HEK293 (cell line): Measurements from ENCODE around the gene AFDN.

Experiments
- CTCF ChIA-PET: fragments of 350-600 bp; formaldehyde crosslinking; extraction: SDS; loops from one replicate; lab custom pipeline; 2021; ENCODE audit warnings: antibody characterized with exemption; lab: Yijun Ruan, JAX
- POLR2A ChIA-PET: fragments of 300-600 bp; formaldehyde crosslinking; extraction: SDS; loops from one replicate; lab custom pipeline; 2020; ENCODE audit warnings: antibody characterized with exemption, inconsistent platforms; lab: Yijun Ruan, JAX
- H3K27ac ChIP-seq: fragments of 200-500 bp; sonication (Bioruptor generic); 2 replicates; pipeline ENCODE4 v1.5.1; 2014; ENCODE audit warnings: low read depth, low read length, control low read depth, inconsistent platforms; ENCODE audit errors: extremely low read depth
- H3K36me3 ChIP-seq, 2 experiments: fragments of 200-500 bp in 1 of 2; sonication (Bioruptor generic) in 1 of 2; 1 replicate in 1 of 2; 2 replicates in 1 of 2; pipeline ENCODE4 v1.5.1; 2014 to 2017; ENCODE audit warnings: inconsistent platforms in 2 of 2, low read length in 2 of 2; ENCODE audit not compliant: control insufficient read depth in 2 of 2, insufficient read depth in 1 of 2
- H3K4me1 ChIP-seq: fragments of 200-500 bp; sonication (Bioruptor generic); 2 replicates; pipeline ENCODE4 v1.5.1; 2014; ENCODE audit warnings: mild to moderate bottlenecking, low read length, inconsistent platforms; ENCODE audit not compliant: control insufficient read depth, insufficient read depth
- H3K4me3 ChIP-seq: 2 replicates; pipeline ENCODE4 v1.5.1; 2011; ENCODE audit warnings: low read depth, mild to moderate bottlenecking, control low read depth, low read length, moderate library complexity
- H3K9me3 ChIP-seq: fragments of 200-500 bp; sonication (Bioruptor generic); 2 replicates; pipeline ENCODE4 v1.5.1; 2014; ENCODE audit warnings: low read depth, low read length, inconsistent platforms; ENCODE audit not compliant: control insufficient read depth, insufficient read depth
- GFI1B ChIP-seq: fragments of 450-650 bp; formaldehyde crosslinking; IDR thresholded peaks from 2 replicates; pipeline ENCODE4 v1.5.1; 2016; ENCODE audit warnings: missing biosample characterization, missing genetic modification characterization
- YY1 ChIP-seq: fragments of 450-650 bp; formaldehyde crosslinking; IDR thresholded peaks from 2 replicates; pipeline ENCODE4 v1.5.1; 2018; ENCODE audit warnings: missing biosample characterization, missing genetic modification characterization
- ZBTB17 ChIP-seq: fragments of 450-650 bp; formaldehyde crosslinking; IDR thresholded peaks from 2 replicates; pipeline ENCODE4 v1.5.1; 2016; ENCODE audit warnings: missing biosample characterization, missing genetic modification characterization
- ZBTB6 ChIP-seq: fragments of 450-650 bp; formaldehyde crosslinking; IDR thresholded peaks from 2 replicates; pipeline ENCODE4 v1.5.1; 2017; ENCODE audit warnings: missing biosample characterization, missing genetic modification characterization
- ZBTB7A ChIP-seq: fragments of 450-650 bp; formaldehyde crosslinking; IDR thresholded peaks from 2 replicates; pipeline ENCODE4 v1.5.1; 2016; ENCODE audit warnings: low read depth, missing biosample characterization, missing genetic modification characterization
- ZNF155 ChIP-seq: fragments of 450-650 bp; formaldehyde crosslinking; IDR thresholded peaks from 2 replicates; pipeline ENCODE4 v1.5.1; 2016; ENCODE audit warnings: missing biosample characterization, missing genetic modification characterization
- ZNF37A ChIP-seq: fragments of 450-650 bp; IDR thresholded peaks from 2 replicates; pipeline ENCODE4 v1.5.1; 2018; ENCODE audit warnings: missing biosample characterization, missing genetic modification characterization
- ZNF449 ChIP-seq: fragments of 450-650 bp; formaldehyde crosslinking; IDR thresholded peaks from 2 replicates; pipeline ENCODE4 v1.5.1; 2017; ENCODE audit warnings: missing biosample characterization, mild to moderate bottlenecking, missing genetic modification characterization, moderate library complexity
- ZNF501 ChIP-seq: fragments of 450-650 bp; formaldehyde crosslinking; IDR thresholded peaks from 2 replicates; pipeline ENCODE4 v1.5.1; 2016; ENCODE audit warnings: missing biosample characterization, missing genetic modification characterization
- ZNF530 ChIP-seq: fragments of 450-650 bp; formaldehyde crosslinking; IDR thresholded peaks from 2 replicates; pipeline ENCODE4 v1.5.1; 2016; ENCODE audit warnings: low read depth, missing biosample characterization, missing genetic modification characterization
- ZNF645 ChIP-seq: fragments of 450-650 bp; formaldehyde crosslinking; IDR thresholded peaks from 2 replicates; pipeline ENCODE4; 2016; ENCODE audit warnings: missing biosample characterization, missing genetic modification characterization
- ZNF660 ChIP-seq: fragments of 450-650 bp; IDR thresholded peaks from 2 replicates; pipeline ENCODE4 v1.5.1; 2018; ENCODE audit warnings: missing biosample characterization, mild to moderate bottlenecking, missing genetic modification characterization
- ZNF843 ChIP-seq: fragments of 450-650 bp; formaldehyde crosslinking; IDR thresholded peaks from 2 replicates; pipeline ENCODE4 v1.5.1; 2016; ENCODE audit warnings: missing biosample characterization, missing genetic modification characterization
- TF ChIP-seq, protein P1 (sequence below): fragments of 450-650 bp; formaldehyde crosslinking; IDR thresholded peaks from 2 replicates; pipeline ENCODE4 v1.5.1; 2016; ENCODE audit warnings: missing biosample characterization, missing genetic modification characterization, borderline replicate concordance
- TF ChIP-seq, protein P2 (sequence below): fragments of 450-650 bp; formaldehyde crosslinking; IDR thresholded peaks from 2 replicates; pipeline ENCODE4 v1.5.1; 2016; ENCODE audit warnings: missing biosample characterization, missing genetic modification characterization, low read depth

Gene AFDN

DNA sequence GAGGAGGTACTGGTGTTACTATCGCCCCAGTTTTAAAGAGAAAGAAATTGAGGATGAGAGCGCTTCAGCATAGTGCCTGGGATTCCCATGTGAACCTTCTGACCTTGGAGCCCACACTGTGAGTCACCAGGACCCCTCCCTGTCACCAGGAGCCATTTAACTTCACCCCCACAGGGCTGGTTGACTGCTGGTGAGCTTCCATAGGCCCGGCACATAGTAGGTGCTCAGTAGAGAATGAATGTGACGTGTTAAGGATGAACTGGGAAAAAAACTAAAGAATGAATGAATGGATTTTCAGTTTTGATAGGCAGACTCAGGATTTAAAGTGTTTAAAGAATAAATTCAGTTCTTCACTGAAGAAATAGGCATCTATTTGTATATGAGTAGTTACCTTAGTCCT is 117.4 kb downstream of the AFDN start (continued):
- TF ChIP-seq ZBTB7A (no peak), ZNF155 (tag by site-specific recombination) (no peak)
- TF ChIP-seq, all 188 proteins: peak for 0

DNA sequence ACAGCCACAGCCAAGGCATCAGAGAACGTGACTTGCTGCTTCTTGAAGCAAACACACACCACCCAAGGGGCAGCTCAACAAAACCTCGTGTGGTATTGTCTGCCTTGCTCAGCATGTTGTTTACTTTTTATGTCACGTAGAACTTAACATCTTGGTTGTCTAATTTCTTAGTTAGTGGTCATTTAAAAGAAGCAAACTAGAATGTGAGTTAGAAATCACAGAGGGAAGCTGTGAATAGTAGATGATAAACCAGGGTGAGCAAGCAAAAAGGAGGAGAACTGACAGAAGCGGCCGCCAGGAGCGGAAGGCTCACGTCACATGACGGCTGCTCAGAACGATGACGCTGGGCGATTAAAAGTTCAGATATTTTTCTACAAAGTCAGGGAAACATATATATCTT is 119.3 kb downstream of the AFDN start:
- ChIA-PET POLR2A (interaction anchor here (0.6 kb wide), 1 partner anchor 926 kb away, joined by 4 read pairs; no protein-coding TSS in a partner anchor), CTCF (interaction anchor here (0.7 to 1.8 kb wide), 3 partner anchors 10 to 1082 kb away, joined by 3 to 7 read pairs (median 5); no protein-coding TSS in a partner anchor)
- Histone ChIP-seq H3K36me3 (peaks cover 38 to 79% of the 10 kb centered on the region in 2 experiments), H3K4me3 (no peak overlapping the region), H3K9me3 (no peaks in the 10 kb centered on the region), H3K27ac (no peak overlapping the region), H3K4me1 (no peaks in the 10 kb centered on the region)
- no peak for TF ChIP-seq ZNF645 (tag by site-specific recombination)
- TF ChIP-seq ZNF37A (tag by site-specific recombination): no peak
- no peak for TF ChIP-seq ZNF449 (tag by site-specific recombination)
- TF ChIP-seq YY1 (tag by site-specific recombination): no peak
- TF ChIP-seq ZNF660: no peak
- no peak for TF ChIP-seq ZBTB17 (tag by site-specific recombination)
- TF ChIP-seq, protein P1, sequence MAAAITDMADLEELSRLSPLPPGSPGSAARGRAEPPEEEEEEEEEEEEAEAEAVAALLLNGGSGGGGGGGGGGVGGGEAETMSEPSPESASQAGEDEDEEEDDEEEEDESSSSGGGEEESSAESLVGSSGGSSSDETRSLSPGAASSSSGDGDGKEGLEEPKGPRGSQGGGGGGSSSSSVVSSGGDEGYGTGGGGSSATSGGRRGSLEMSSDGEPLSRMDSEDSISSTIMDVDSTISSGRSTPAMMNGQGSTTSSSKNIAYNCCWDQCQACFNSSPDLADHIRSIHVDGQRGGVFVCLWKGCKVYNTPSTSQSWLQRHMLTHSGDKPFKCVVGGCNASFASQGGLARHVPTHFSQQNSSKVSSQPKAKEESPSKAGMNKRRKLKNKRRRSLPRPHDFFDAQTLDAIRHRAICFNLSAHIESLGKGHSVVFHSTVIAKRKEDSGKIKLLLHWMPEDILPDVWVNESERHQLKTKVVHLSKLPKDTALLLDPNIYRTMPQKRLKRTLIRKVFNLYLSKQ (tag by site-specific recombination): no peak
- TF ChIP-seq ZNF843 (tag by site-specific recombination): no peak
- no peak for TF ChIP-seq ZNF501 (tag by site-specific recombination)
- TF ChIP-seq, protein P2, sequence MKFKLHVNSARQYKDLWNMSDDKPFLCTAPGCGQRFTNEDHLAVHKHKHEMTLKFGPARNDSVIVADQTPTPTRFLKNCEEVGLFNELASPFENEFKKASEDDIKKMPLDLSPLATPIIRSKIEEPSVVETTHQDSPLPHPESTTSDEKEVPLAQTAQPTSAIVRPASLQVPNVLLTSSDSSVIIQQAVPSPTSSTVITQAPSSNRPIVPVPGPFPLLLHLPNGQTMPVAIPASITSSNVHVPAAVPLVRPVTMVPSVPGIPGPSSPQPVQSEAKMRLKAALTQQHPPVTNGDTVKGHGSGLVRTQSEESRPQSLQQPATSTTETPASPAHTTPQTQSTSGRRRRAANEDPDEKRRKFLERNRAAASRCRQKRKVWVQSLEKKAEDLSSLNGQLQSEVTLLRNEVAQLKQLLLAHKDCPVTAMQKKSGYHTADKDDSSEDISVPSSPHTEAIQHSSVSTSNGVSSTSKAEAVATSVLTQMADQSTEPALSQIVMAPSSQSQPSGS (tag by site-specific recombination): no peak
- TF ChIP-seq ZBTB6: no peak
- TF ChIP-seq GFI1B: no peak

DNA sequence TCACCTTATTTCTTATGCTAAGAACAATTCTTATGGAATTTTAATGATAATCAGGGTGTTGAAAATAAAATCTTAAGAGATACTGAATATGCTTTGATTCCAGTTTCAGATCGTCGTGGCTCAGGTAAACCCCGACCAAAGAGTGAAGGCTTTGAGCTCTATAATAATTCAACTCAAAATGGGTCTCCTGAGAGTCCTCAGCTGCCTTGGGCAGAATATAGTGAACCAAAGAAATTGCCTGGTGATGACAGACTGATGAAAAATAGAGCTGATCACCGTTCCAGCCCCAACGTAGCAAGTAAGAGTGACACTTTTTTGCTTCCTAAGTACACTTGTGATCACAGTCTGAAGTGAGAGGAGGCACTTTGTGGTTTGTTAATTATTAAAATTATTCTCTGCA is 119.9 kb downstream of the AFDN start:
- TF ChIP-seq ZNF530 (tag by site-specific recombination): no peak
- TF ChIP-seq, all 188 proteins: peak for 0
- POLR2A ChIA-PET: interaction anchor here (0.6 kb wide), 1 partner anchor 926 kb away, joined by 4 read pairs; no protein-coding TSS in a partner anchor
- H3K36me3 ChIP-seq: peaks cover 38 to 85% of the 10 kb centered on the region in 2 experiments

More for the DNA sequence above, 119.9 kb downstream of the AFDN start:
- Histone ChIP-seq H3K4me1 (no peaks in the 10 kb centered on the region), H3K9me3 (no peaks in the 10 kb centered on the region), H3K27ac (no peak overlapping the region), H3K4me3 (no peak overlapping the region)
- CTCF ChIA-PET: interaction anchor here (0.5 to 1.8 kb wide), 4 partner anchors 10 to 945 kb away, joined by 3 to 7 read pairs (median 4); no protein-coding TSS in a partner anchor
